DMS114 treated with DMSO at 0.1 percent for 48 hours (cell line): Measurements from ENCODE around the gene BARX2.

Experiments used
- DNase-seq: peaks from one replicate; lab custom pipeline; 2025; ENCODE audit not compliant: unreplicated experiment; lab: John Stamatoyannopoulos, UW

The BARX2 gene

GRCh38 chr11:129396454-129396853 lies 20.8 kb downstream of the BARX2 start:
- DNase-seq = no peak

GRCh38 chr11:129402206-129403171 lies 26.8 kb downstream of the BARX2 start:
- no peak for DNase-seq

- DNase-seq = no peak
Observed at GRCh38 chr11:129404731-129405130, 29.1 kb downstream of the BARX2 start.

DNA sequence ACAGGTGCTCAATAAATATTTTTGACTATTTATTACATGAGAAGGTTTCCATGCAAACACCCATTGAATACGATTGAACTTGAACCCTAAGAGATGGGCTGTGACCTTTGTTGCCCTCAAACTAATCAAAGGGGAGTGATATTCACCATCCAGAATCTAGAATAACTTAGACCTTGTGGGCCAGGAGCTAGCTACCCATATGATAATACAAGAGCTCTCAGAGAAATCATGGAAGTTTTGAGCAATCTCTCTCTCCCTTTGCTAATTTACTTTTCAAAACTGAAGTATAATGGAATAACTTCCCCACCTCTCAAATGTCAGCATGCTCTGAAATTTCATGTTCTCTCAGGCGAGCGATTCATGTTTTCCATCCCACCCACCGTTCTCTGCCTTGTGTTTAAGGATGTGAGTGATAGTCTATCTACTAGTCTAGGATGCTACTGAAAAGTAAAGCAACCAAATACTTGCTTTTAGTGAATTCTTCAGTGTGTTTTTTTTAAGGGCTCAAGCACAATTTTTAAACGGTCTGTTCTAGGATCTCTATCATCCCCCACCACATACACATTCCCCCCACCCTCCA lies 33.3 kb downstream of the BARX2 start:
- DNase-seq = no peak

- no peak for DNase-seq
Observed at GRCh38 chr11:129410395-129410960, 34.8 kb downstream of the BARX2 start.

GRCh38 chr11:129412494-129412893 lies 36.8 kb downstream of the BARX2 start:
- DNase-seq = no peak

DNA sequence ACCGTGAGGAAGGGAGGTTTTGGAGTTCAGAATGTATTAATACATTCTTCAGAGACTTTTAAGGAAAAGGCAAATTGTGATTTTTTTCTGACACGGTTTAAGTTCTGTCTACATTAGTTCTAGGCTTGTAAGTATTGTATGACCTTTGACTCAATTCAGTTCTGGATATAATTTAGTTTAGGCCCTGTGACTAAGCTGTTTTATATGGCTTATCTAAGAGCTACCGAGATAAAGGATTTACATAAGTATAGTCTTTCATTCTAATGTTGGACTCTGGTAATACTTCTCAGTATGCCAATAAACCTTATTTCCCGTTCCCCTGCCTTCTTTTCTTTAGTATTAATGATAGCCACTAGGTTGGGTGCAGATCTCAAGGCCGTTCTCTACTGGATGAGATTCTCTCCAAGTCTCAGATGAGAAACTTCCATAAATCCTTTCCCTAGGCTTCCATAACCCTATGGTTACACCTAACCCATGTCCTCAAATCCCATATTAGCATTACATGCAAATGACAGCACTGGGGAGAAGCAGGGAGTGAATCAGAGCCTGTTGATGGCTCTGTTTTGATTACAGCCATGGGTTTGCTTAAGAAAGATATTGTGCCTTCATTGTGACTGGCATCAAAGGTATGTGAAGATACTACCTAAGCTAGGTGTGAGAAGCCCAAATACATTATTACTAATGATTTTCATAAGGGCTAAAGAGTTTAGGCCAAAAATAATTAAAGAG lies 38.7 kb downstream of the BARX2 start:
- DNase-seq = no peak

DNA sequence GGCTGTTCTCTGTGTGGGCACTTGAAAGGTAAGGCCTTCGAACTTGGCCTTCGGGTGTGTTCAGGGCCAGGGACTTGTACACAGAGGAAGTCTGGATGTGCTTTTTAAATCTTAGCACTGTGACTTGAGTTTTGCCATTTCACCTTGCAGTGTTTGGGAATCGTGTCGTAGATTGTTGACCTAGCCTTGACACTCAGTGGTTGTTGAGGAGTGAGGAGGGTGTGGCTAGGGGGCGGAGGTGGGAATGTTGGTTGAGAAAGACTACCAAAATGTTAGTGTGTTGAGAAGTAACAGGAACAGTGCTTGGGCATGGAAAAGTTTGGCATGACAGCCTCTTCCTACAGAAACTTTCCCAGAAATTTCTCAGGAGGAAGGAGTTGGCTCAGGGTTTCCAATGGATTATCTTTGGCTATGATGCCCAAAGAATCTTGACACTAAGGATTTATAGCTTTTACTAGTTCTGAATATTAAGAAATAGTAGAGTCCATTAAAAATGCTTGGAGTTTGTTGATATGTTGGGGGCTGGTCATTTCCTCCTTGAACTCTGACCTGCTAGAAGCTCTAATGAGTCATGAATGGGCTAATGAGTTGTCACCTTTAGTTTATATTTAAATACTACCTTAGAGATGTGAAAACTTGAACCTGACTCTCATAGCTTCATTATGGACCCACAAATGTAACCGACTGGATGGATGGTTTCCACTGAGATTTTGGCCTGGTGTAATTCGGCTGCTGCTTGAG lies 40.6 kb downstream of the BARX2 start:
- DNase-seq = no peak

GRCh38 chr11:129417458-129417857 lies 41.8 kb downstream of the BARX2 start:
- no peak for DNase-seq

DNA sequence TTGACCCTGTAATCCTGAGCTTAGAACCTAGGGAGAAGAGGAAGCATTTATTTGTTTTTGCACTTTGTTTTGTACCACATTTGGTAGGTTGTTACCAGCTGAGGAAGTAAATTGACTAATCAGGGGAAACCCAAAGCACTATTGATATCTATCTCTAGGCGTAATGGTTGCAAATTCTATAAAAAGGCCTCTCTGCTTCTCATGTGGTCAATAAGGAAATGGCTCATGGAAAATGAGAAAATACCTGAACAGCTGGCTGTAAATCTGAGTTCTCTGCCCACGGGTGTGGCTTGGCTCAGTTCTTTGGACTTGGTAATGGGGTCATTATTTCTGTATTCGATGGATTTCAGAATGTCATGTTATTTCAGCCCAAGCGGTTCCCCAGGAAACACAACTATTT lies 42.4 kb downstream of the BARX2 start:
- no peak for DNase-seq

- DNase-seq = no peak
Observed at GRCh38 chr11:129419386-129419785, 43.7 kb downstream of the BARX2 start.

DNA sequence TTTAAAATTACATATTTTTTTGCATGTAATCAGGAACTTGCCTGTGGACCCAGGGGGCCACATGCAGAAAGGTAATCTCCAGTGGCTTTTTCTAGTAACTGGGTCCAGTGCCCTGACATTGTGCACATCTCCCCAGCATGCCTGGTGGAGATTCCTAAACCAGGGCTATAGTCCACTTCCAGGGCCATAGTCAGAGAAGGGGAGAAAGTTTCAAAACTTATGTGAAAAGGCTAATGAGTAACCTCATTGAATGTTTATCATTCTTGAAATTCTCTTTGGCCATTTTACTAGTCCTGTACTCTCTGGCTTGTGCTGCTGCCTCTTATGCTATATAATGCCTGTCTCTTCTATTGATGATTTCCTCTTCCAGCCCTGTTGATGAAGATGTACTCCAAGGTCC lies 47.8 kb downstream of the BARX2 start:
- no peak for DNase-seq

- no peak for DNase-seq
Observed at GRCh38 chr11:129425214-129425613, 49.6 kb downstream of the BARX2 start.

- DNase-seq = no peak
Observed at GRCh38 chr11:129426038-129426437, 50.4 kb downstream of the BARX2 start.

DNA sequence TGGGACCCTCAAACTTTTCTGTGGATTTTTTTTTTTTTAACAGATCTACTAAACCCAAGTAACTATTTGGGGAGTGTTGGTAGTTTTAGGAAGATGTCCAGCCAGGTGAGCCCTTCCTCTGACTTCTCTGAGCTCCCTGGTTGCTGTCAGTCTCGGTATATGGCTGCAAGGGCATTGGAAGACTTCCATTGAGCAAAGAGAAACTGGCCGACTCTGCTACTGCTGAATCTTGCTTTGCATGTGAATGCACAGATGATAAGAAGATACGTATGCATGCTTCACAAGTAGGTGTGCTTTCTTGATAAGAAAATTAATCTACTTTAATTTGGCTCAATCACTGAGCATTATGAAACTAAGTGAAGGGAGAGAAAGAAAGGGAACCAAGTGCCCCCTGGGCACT lies 51.1 kb downstream of the BARX2 start:
- DNase-seq = no peak

DNA sequence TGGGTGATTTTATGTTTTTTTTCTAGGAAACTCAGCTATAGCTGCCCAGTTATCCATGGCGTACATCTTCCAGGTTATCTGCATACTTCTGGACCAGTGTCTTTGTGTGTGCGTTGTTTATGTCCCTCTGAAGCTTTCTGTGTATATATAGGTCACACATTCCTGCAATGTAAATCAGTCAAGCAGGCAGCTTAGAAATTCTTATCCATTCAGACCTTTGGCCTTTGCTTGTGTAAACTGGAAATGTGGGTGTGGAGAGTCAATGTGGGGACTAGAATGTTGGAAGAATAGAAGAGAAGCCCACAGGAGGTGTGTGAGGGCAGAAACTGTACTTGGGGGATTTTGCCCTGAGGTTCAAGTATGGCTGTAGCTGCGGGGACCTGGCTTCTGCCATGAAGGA lies 51.7 kb downstream of the BARX2 start:
- no peak for DNase-seq

DNA sequence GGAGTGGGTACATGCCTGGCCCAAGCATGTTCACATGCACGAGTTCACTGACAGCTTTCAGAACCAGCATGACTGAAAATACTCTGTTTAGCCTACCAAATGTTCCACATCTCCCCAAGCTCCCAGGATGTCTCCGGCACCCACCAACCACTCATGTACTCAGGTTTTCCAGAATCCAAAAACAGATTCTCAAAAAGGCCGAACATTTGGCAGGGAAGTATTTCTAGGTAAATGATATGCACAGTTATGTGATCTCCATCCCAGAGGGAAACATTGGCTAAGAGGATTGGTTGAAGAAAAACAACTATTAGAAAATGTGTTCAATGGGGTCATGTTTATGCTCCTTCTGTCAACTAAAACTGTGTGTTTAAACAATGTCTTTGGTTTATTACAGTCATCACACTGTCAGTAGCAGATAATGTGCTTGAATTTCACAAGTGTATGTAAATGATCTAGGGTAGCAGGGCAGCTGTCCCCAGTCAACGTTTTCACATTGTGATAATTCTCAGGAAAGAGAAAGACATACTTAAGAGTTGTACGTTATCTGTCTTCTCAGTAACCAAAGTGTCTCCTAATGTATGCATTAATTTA lies 52.3 kb downstream of the BARX2 start:
- DNase-seq = no peak

DNA sequence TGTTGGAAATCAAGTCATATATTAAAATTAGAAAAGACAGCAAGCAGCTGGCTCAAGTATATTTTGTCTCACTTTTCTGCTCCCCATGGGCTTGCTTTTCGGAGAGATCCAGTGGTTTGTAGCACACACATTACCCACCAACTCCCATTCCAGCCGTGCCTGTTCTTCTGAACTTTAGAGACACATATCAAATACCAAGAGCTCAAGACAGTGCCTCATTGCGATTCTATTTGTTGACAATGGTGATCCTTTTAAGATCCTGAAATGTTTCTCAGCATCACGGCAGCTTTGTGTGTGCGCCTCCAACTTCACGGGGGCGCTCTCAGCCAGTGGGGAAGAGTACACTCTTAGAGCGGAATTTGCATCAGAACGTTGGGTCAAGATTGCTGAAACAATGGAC lies 52.9 kb downstream of the BARX2 start:
- no peak for DNase-seq

DNA sequence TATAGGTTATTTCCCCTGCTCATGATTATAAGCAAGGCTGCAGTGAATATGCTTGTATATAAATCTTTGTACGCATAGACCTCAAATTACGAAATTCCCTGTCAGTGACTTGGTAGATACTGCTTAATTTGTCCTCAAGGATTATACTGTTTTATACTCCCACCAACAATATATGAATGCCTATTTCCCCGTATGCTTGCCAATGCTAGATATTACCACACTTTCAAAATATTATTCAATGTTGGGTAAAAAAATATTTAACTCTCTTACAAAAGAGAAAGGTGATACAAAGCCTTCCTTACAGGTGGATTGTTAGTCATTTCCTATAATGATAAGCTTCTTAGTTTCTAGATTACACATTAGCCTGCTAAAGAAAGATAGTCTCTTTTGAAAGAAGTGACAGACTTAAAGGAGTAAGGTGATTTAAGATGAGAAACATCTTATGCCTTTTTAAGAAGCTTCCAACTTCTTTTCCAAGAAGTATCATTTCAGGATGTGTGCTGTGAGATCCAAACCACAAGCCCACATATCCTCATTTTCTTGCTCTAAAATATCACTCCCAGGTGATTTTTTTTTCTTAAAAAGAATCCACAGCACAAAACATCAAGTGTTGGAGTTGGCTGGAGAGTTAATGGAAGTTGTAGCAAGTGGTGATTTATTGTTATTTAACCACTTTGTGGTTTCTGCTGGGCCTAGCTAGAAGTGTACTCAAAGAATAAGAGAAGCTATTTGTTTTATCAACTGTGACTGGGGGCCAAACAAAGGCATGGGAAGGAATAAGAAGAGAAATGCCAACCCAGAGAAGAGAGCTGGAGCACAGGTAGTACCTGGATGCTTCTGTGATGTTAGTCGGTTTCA lies 59.2 kb downstream of the BARX2 start:
- no peak for DNase-seq
